OCI-M2 (cell line): ENCODE measurements around the gene SUCLG2.

Experiments used
- DNase-seq: peaks from one replicate; lab custom pipeline; 2025; ENCODE audit not compliant: unreplicated experiment; lab: John Stamatoyannopoulos, UW

SUCLG2 gene

DNA sequence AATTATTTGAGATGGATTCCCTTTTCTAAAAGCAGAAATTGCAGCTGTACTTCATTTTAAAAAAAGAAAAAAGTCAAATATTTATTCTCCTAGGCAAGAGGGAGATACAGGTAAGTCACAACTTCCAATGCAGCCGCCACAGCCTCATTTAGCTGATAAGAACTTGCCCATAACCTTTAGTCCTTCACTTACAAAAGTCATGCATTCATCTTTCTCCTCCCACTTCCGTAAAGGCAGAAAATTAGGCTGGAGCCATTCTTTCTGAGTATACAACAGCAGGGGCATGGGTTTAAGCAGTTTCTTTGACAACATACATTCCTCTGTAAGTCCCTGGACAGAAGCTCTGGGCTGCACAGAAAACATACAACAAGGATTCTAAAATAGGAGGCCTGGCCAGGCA lies 4.3 kb downstream of the SUCLG2 start:
- no peak for DNase-seq

- no peak for DNase-seq
Observed at GRCh38 chr3:67649681-67650080, 4.7 kb downstream of the SUCLG2 start.

GRCh38 chr3:67648701-67649100 lies 5.7 kb downstream of the SUCLG2 start:
- no peak for DNase-seq

GRCh38 chr3:67648229-67648628 lies 6.2 kb downstream of the SUCLG2 start:
- DNase-seq: no peak

GRCh38 chr3:67647390-67647878 lies 7.0 kb downstream of the SUCLG2 start:
- no peak for DNase-seq

DNA sequence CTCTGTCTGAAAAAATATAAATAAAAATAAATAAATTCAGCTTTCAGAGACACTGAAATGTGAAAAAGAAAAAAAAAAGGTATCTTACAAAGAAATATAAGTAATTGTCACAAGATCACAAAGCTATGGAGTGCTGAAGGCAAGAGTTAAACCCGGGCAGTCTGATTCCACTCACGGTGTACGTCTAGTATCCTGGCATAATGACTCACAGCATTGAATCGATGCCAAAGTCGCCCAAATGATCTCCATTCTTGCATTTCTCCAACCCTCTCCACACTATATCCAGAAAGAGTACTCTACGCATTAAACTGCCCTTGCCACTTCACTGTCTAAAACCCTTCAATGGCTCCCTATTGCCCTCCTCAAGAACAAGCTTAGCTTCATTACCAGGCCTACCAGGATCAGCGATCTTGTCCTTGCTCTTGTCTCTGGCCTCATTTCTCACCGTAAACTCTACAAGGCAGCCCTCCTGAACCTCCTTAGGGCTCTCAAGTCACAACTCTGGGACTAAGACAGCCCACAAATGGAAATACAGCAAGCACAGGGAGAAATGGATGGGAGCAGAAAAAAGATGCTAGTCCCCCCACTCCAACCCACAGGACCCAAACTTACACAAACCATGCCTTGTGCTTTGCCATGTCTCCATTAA lies 7.7 kb downstream of the SUCLG2 start:
- DNase-seq: no peak

DNA sequence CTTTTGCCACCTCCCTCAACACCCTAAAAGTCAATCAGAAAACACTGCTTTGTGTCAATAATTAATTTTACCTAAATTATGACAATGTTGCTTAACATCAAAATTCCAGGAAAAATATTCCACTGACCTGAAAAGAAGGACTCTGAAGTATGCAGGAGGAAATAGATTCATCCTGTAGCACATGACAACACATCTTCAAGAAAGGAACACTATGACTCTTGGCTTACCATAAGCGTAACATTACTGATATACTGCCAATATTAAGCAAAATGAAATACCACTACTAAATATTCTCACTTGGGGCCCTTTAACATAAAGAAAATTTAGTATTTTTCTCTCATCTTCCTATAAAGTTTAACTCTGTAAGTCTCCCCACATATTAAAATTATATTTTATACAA lies 9.6 kb downstream of the SUCLG2 start:
- DNase-seq: no peak

DNA sequence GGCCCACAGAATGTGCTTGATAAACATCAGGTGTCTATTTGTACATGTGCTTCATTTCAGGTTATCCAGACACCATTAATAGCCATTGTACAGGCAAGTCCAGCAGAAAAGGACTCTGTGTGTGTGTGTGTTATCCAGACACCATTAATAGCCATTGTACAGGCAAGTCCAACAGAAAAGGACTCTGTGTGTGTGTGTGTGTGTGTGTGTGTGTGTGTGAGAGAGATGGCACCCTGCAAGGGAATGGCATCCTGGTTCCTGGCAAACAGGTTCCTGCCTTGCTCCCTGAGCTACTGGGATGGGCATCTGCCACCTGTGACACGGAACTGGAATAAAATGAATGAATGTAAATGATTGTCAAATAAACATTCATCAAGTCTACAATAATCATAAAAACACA lies 11.7 kb downstream of the SUCLG2 start:
- DNase-seq: no peak

DNA sequence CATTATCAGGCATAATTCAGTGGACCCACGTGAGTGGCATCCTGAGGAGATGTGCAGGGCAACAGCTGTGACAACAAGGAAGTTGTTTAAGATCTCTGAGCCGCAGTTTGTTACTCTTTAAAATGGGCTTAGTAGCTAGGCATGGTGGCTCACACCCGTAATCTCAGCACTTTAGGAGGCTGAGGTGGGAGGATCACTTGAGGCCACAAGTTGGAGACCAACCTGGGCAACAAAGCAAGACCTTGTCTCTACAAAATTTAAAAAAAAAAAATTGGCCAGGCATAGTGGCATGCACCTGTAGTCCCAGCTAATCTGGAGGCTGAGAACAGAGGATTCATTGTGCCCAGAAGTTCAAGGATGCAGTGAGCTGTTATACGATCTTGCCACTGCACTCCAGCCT lies 12.2 kb downstream of the SUCLG2 start:
- DNase-seq: no peak

DNA sequence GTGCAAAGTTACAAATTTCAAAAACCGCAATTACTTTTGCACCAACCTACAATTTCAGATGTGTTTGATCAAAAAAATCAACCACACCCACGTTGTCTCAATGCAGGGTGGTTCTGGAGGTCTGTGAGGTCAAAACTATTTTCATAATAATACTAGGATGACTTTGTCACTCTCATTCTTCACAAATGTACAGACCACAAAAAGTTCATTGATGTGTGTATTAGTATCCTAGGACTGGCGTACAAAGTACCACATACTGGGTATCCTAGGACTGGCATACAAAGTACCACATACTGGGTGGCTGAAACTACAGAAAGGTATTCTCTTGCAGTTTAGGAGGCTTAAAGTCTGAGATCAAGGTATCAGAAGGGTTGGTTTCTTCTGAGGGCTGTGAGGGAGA lies 13.0 kb downstream of the SUCLG2 start:
- DNase-seq: no peak

- no peak for DNase-seq
Observed at GRCh38 chr3:67640023-67640660, 14.3 kb downstream of the SUCLG2 start.

DNA sequence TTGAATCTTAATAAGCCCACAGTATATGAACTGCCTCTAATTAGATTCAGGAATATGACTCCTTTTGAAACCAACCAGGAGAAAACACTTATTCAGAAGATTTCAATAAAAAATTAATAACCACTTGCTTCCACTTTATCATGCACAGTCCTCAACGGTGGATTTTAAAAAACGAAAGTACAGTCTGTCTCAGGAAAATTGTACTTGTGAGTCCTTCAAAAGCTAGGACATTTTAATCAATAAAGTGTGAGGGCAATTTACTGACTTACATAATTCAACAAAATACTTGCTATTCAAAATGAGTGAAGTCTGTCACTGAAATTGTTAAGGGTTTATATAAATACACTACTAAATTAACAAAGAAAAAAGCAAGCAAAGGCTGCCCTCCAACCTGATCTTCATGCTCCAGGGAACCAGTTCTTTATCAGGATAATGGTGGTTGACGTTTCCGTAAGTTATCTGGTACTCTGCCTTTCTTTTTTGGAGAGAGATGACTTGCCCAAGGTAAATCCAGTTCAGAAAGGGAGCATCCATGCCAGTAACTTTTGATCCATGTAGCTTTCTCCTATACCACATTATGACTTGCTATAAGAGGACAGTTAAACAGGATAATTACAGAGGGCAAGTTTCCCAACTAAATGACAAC lies 17.0 kb downstream of the SUCLG2 start:
- no peak for DNase-seq

DNA sequence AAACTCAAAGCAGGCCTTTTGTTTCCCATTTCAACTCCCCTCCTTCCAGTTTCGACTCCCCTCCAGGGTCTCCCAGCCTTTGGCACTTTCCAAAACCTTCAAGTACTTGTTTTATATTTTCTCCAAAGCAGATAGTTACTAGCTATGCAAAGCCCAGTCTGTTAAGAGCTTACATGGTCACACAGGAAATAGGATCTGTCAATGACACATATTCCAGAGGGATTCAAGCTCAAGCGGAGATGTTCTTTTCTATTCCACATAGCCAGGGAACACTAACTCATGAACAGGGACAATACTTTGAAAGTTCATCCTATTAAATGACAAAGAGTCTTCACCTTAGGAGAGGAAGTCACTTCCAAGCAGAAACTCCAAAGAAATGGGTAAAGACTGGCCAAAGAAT lies 18.6 kb downstream of the SUCLG2 start:
- DNase-seq: no peak

- DNase-seq: no peak
Observed at GRCh38 chr3:67635257-67635656, 19.2 kb downstream of the SUCLG2 start.

DNA sequence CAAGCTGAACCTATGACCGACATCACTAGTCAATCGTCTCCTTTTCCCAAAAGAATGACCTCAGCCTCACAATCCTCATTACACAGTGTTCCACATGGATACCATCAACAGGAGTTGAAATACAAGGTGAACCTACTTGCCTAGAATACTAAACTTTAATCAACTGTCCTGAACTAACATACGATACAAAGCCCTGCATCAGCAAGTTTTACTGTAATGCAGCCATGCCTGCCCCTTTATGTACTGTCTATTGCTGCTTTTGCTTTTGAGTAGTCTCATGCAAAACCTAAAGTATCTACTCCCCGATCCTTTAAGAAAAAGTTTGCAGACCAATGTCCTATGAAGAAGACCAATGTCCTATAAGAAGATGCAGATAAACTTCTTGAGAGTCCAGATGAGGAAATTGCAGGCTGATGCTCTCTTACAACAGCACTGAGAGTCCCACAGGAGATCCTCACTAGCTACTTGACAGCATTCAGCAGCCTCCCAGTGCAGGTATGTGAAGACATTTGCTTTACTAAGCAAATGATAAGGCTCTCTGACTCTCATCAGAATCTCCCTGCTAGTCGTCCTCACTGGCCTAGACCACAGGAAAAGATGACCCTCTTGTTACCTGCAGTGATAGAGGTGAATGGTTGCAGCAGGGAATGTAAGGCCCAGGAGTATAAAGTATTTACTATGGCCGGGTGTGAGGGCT lies 23.6 kb downstream of the SUCLG2 start:
- DNase-seq: no peak

GRCh38 chr3:67624687-67625086 lies 29.7 kb downstream of the SUCLG2 start:
- DNase-seq: no peak

GRCh38 chr3:67624078-67624477 lies 30.3 kb downstream of the SUCLG2 start:
- DNase-seq: no peak

GRCh38 chr3:67622652-67623051 lies 31.8 kb downstream of the SUCLG2 start:
- DNase-seq: no peak

- DNase-seq: no peak
Observed at GRCh38 chr3:67620869-67621268, 33.5 kb downstream of the SUCLG2 start.

GRCh38 chr3:67619991-67620390 lies 34.4 kb downstream of the SUCLG2 start:
- no peak for DNase-seq

- DNase-seq: no peak
Observed at GRCh38 chr3:67617518-67617917, 36.9 kb downstream of the SUCLG2 start.

- DNase-seq: no peak
Observed at GRCh38 chr3:67616046-67616445, 38.4 kb downstream of the SUCLG2 start.
